Upper lobe of left lung (tissue), 4 donors: ENCODE measurements around the gene ZDHHC5.

Source experiments
- EP300 ChIP-seq, 4 donors: sonication (generic); formaldehyde crosslinking; IDR thresholded peaks; one replicate each; pipeline ENCODE4 v1.5.1; 2017; ENCODE audit warnings: antibody characterized with exemption in 4 of 4, control low read depth in 2 of 4
- POLR2A ChIP-seq, 4 donors: fragments of 450-650 bp; IDR thresholded peaks; one replicate each; pipeline ENCODE4 v1.5.1; 2016 to 2017; ENCODE audit warnings: antibody characterized with exemption in 4 of 4, mild to moderate bottlenecking in 2 of 4
- POLR2AphosphoS5 ChIP-seq, 2 donors: sonication (generic); formaldehyde crosslinking; IDR thresholded peaks; one replicate each; pipeline ENCODE4 v1.5.1; 2017; ENCODE audit warnings: antibody characterized with exemption in 2 of 2
- TF ChIP-seq, protein P1 (sequence below), 6 experiments: fragments of 450-650 bp in 4 of 6; fragments of 200-600 bp in 2 of 6; sonication (generic) in 2 of 6; IDR thresholded peaks; one replicate each; pipeline ENCODE4 v1.5.1; 2016 to 2019; ENCODE audit warnings: antibody characterized with exemption in 6 of 6

DNA sequence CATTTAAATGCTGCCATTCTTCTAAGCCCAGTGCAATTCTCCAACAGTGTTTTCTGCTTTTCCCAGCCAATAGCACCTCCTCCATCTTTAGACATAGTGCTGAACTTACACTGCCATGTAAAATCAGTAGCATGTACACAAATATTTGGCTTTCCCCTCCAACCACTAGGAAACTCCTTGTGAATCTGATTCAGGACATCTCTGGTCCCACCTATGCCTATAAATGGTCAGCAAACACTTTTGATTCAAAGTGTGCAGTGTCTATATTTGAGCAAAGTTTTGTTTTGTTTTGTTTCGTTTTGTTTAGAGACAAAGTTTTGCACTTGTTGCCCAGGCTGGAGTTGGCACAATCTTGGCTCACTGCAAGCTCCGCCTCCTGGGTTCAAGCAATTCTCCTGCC lies 43.0 kb upstream of the ZDHHC5 start:
- TF ChIP-seq, protein P1, sequence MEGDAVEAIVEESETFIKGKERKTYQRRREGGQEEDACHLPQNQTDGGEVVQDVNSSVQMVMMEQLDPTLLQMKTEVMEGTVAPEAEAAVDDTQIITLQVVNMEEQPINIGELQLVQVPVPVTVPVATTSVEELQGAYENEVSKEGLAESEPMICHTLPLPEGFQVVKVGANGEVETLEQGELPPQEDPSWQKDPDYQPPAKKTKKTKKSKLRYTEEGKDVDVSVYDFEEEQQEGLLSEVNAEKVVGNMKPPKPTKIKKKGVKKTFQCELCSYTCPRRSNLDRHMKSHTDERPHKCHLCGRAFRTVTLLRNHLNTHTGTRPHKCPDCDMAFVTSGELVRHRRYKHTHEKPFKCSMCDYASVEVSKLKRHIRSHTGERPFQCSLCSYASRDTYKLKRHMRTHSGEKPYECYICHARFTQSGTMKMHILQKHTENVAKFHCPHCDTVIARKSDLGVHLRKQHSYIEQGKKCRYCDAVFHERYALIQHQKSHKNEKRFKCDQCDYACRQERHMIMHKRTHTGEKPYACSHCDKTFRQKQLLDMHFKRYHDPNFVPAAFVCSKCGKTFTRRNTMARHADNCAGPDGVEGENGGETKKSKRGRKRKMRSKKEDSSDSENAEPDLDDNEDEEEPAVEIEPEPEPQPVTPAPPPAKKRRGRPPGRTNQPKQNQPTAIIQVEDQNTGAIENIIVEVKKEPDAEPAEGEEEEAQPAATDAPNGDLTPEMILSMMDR (IDR thresholded peaks at IDR 0.05), result no peak
- TF ChIP-seq POLR2A (IDR thresholded peaks at IDR 0.05) (no peak), POLR2AphosphoS5 (IDR thresholded peaks at IDR 0.05) (no peak), EP300 (IDR thresholded peaks at IDR 0.05) (no peak)
